Mesodermal cell (in vitro differentiated cells): ENCODE results near the gene EPHB6.

ENCODE experiments used
- H3K27ac ChIP-seq: 2 replicates; pipeline ENCODE4 v1.7.0; 2013; ENCODE audit warnings: mild to moderate bottlenecking, low read depth, low read length, moderate library complexity; ENCODE audit not compliant: severe bottlenecking
- H3K36me3 ChIP-seq: 2 replicates; pipeline ENCODE4 v1.7.1; 2013; ENCODE audit warnings: mild to moderate bottlenecking, low read length, moderate library complexity; ENCODE audit not compliant: control insufficient read depth, insufficient read depth
- H3K4me1 ChIP-seq: one replicate; pipeline ENCODE4 v1.7.1; 2013; ENCODE audit warnings: mild to moderate bottlenecking, low read length; ENCODE audit not compliant: insufficient read depth, control insufficient read depth, poor library complexity, severe bottlenecking
- H3K4me3 ChIP-seq: 2 replicates; pipeline ENCODE4 v1.7.0; 2013; ENCODE audit warnings: low read length, control low read depth, mild to moderate bottlenecking; ENCODE audit not compliant: insufficient read depth, poor library complexity, severe bottlenecking; ENCODE audit errors: extremely low read depth
- H3K9me3 ChIP-seq: 2 replicates; pipeline ENCODE4 v1.7.1; 2013; ENCODE audit warnings: mild to moderate bottlenecking, low read length, moderate library complexity; ENCODE audit not compliant: control insufficient read depth
- WGBS, 2 experiments: methylation state at CpG; one replicate each; pipeline ENCODE4 v1.1.5; 2013; ENCODE audit warnings: missing lambda C conversion rate in 2 of 2; ENCODE audit not compliant: insufficient coverage in 2 of 2; 5-methylcytosine and 5-hydroxymethylcytosine counted together

EPHB6 gene

DNA sequence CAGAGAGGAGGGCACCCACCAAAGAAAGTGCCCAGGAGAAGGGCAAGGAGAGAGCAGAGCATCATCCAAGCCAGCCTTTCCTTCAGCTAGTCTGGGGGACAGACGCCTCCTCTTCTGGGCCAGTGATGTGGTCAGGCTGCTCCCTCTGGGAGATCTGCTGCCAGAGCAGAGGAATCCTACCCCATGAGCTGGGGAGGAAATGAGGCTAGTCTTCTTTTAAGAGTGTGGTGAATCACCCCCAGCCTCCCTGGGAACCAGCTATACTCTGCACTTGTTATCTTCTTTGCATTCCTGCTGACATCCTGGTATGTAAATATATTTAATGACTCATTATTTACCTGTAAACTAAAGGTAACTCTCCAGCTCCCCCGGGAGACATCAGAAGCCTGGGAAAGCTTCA lies 41.6 kb upstream of the EPHB6 start:
- H3K4me1 ChIP-seq = peaks cover 29% of the 10 kb centered on the region
- 40% methylated on average over 1 of the region's 2 CpGs; no CpG with 5 or more reads in 1 of the 2 experiments for WGBS, 2 experiments
- peak overlapping the region; percentile 87 for H3K27ac ChIP-seq
- H3K36me3 ChIP-seq = no peaks in the 10 kb centered on the region
- H3K9me3 ChIP-seq = no peaks in the 10 kb centered on the region
- no peak overlapping the region for H3K4me3 ChIP-seq

DNA sequence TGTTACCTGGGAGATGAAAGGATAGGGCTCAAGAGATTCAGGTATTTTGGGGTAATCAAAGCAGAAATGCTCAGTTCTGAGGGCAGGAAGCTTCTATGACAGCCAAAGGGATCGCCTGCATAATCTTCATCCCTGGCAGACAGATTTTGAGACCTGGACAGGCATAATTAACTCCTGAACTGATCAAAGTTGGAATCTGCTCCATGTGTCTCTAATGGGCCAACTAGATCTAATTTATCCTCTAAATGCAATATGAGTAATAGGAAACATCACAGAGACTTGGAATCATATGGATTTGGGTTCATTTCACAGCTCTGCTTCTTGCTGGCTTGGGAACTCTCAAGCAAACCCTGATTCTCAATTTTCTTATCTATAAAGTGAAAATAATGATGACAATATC lies 41.2 kb upstream of the EPHB6 start:
- Histone ChIP-seq H3K4me1 (peaks cover 26% of the 10 kb centered on the region), H3K9me3 (no peaks in the 10 kb centered on the region), H3K4me3 (no peak overlapping the region), H3K36me3 (no peaks in the 10 kb centered on the region), H3K27ac (peak overlapping the region; percentile 37)
- WGBS, 2 experiments = 75 to 78% methylated on average over 1 of the region's 1 CpG

DNA sequence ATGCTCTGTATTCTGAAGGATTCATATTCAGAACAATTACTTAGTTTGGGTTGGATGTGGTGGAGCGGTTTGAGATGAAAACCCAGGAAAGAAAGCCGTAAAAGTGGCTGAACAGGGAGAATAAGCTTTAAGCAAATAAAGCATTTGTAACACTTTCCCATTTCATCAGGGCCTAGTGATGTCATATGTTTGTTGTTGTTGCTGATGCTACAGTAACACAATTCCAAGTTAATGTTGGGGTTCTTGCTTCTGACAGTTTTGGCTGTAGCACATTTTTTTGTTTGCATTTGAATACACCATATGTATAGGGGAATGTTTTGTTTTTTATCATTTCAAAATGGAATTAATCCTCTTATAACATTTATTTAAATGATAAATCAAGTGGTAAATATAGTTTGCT lies 40.4 kb upstream of the EPHB6 start:
- no CpG with 5 or more reads among the region's 2 CpGs for WGBS, 2 experiments

DNA sequence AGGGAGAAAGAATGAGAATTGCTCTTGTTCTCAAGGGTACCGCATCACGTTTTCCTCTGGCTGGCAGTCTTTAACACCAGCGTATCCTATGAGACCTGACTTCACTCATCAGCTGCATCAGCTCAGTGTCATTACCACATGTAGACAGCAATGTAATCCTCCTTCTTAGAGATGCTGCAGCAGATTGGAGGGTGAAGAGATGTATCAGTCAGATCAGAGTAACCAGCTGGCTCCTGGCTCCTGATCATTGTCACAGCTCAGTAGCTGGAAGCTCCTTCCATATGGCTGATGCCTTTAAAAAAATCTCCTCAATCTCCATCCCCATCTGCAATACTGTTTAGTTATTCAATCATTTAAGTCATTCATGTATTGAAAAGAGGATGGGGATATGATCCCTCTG lies 39.7 kb upstream of the EPHB6 start:
- Histone ChIP-seq H3K27ac (no peak overlapping the region), H3K4me3 (no peak overlapping the region), H3K4me1 (peaks cover 18% of the 10 kb centered on the region), H3K9me3 (no peaks in the 10 kb centered on the region), H3K36me3 (no peaks in the 10 kb centered on the region)
- WGBS, 2 experiments = 80% methylated on average over 1 of the region's 3 CpGs; no CpG with 5 or more reads in 1 of the 2 experiments

More for the DNA sequence above, 40.4 kb upstream of the EPHB6 start:
- peaks cover 22% of the 10 kb centered on the region for H3K4me1 ChIP-seq
- no peaks in the 10 kb centered on the region for H3K9me3 ChIP-seq
- H3K4me3 ChIP-seq = no peak overlapping the region
- H3K27ac ChIP-seq = no peak overlapping the region
- no peaks in the 10 kb centered on the region for H3K36me3 ChIP-seq

DNA sequence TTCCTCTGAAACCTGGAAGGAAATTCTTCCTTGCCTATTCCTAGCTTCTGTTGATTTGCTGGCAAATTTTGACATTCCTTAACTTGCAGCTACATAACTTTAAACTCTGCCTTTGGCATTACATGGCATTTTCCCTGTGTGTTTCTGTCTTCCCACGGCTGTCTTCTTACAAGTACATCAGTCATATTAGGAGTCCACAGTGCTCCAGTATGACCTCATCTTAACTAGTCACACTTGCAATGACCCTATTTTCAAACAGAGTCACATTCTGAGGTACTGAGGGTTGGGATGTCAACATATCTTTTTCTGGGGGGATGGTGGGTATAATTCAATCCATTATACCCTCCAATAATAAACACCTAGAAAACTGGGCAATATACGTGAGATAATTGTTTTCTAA lies 37.4 kb upstream of the EPHB6 start:
- 80 to 81% methylated on average over 1 to 2 of the region's 2 CpGs for WGBS, 2 experiments
- no peaks in the 10 kb centered on the region for H3K36me3 ChIP-seq
- no peak overlapping the region for H3K27ac ChIP-seq
- H3K9me3 ChIP-seq = no peaks in the 10 kb centered on the region
- no peak overlapping the region for H3K4me3 ChIP-seq
- H3K4me1 ChIP-seq = peaks cover 10% of the 10 kb centered on the region

DNA sequence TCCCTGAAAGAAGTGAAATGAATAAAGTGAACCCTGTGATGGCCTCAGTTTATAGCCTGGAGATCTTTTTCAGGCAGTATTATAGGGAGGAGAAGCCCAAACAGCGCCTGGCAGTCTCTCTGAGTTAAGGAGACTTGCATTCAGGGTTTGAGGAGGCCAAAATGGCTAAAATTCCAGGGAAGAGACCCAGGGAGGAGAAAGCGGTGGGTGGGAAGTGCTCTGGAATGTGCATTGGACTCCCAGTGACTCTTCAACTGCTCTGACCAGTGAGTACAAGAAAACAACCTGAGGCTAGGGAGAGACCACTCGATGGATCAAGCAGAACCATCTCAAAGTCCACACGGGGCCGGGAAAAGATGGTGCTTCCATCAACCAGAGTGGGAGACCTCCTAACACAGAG lies 35.3 kb upstream of the EPHB6 start:
- Histone ChIP-seq H3K9me3 (peaks cover 3% of the 10 kb centered on the region), H3K4me3 (no peak overlapping the region), H3K36me3 (no peaks in the 10 kb centered on the region), H3K4me1 (no peaks in the 10 kb centered on the region), H3K27ac (no peak overlapping the region)
- WGBS, 2 experiments = 85 to 91% methylated on average over 5 of the region's 5 CpGs

DNA sequence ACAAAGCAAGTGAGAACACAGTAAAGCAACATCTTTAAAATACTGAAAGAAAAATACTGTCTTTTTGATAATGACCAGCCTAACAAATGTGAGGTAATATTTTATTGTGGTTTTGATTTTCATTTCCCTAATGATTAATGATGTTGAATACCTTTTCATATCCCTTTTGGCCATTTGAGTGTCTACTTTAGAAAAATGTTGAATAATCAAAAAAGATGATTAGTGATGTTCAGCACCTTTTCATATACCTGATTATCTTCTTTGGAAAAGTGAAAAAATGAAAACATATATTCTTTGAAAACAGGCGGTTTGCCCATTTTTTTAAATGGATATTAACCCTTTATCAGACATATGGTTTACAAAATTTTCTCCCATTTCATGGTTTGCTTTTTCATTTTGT lies 32.2 kb upstream of the EPHB6 start:
- peaks cover 9% of the 10 kb centered on the region for H3K9me3 ChIP-seq
- H3K27ac ChIP-seq = no peak overlapping the region
- no peaks in the 10 kb centered on the region for H3K36me3 ChIP-seq
- no CpG with 5 or more reads among the region's 1 CpG for WGBS, 2 experiments
- H3K4me1 ChIP-seq = no peaks in the 10 kb centered on the region
- no peak overlapping the region for H3K4me3 ChIP-seq

DNA sequence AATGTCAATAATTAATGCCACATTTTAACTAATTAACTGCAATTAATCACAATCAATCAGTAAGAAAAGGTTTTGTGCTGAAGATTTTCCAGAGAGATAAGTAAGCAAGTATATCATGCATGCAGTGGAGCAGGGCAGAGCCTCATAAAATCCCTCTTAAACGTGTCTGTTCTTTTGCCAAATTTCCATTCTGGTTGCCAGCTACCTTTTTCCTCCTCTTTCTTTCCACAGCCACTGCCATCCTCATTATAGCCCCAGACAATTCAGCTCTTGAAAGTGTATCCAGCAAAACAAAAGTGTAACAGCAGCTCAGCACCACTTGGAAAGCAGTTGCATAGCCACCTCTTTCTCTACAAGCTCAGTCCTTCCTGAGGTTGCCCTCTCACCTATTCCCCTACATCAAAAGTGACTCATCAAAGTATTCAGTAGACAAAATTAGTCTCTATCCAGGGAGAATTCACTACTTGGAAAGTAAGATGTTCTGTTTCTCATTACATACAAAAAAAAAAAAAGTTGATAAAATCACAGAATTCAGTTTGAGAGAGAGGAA lies 26.9 kb upstream of the EPHB6 start:
- Histone ChIP-seq H3K4me1 (peaks cover 2% of the 10 kb centered on the region), H3K4me3 (no peak overlapping the region), H3K27ac (no peak overlapping the region), H3K9me3 (peaks cover 9% of the 10 kb centered on the region), H3K36me3 (no peaks in the 10 kb centered on the region)
- 50 to 83% methylated on average over 1 of the region's 1 CpG for WGBS, 2 experiments

DNA sequence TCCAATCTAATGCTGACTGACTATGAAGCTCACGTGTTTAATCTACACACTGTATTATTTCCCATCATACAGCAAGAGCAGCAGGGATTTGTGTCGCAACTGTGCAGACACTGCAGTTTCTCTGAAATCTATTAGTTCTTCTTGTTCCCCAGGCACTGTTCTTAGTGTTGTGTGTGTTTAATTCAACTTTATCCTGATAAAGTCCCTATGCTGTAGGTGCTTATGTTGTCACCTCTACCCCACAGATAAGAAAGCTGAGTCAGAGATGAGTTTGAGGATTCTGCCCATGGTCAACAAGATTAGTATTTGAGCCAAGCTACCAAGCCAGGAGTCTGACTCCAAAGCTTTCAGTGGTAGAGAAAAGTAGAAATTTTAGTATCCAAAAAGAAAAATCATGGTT lies 22.5 kb upstream of the EPHB6 start:
- 92 to 100% methylated on average over 1 to 2 of the region's 2 CpGs for WGBS, 2 experiments
- no peak overlapping the region for H3K4me3 ChIP-seq
- H3K9me3 ChIP-seq = no peaks in the 10 kb centered on the region
- H3K27ac ChIP-seq = no peak overlapping the region
- peaks cover 5% of the 10 kb centered on the region for H3K4me1 ChIP-seq
- no peaks in the 10 kb centered on the region for H3K36me3 ChIP-seq

DNA sequence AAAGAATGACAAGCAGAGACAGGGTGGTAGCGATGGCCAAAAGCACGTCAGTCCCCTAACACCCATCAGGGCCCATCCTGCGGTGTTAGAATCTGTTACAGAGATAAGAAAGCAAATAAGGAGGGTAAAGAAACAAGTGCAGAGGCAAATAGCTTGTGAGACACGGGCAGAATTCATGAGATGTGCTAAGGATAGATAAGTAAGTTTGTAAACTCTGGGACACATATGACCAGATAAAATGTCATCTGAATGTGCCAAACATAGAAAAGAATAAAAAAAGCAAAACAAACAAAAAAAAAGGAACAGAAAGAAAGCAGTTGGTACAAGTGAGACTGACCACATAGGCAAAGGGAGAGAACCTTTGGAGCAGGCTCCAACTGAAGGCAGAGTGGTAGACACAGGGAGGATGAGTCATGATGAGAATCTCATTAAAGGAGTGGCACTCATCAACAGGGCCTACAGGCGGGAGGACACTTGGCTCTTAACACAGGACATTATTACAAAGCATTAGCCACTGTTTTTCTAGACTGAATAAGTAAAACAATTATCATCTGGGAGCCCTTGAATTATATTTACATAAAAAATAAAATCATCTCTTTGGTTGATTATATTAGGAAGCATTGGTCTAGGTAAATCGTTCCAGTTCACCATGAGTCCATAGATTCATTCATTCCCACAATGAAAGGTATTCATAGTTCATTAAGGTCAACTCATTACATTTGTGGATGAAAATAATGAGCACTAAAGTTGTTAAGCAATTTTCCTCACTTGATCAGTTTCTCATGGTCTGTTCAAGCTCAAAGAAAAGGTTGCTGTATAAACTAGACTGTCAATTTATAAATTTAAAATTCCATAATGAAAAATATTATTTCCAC lies 21.5 kb upstream of the EPHB6 start:
- no peaks in the 10 kb centered on the region for H3K9me3 ChIP-seq
- no peak overlapping the region for H3K27ac ChIP-seq
- 60 to 100% methylated on average over 1 of the region's 6 CpGs for WGBS, 2 experiments
- H3K4me1 ChIP-seq = peaks cover 5% of the 10 kb centered on the region
- H3K4me3 ChIP-seq = no peak overlapping the region
- no peaks in the 10 kb centered on the region for H3K36me3 ChIP-seq

DNA sequence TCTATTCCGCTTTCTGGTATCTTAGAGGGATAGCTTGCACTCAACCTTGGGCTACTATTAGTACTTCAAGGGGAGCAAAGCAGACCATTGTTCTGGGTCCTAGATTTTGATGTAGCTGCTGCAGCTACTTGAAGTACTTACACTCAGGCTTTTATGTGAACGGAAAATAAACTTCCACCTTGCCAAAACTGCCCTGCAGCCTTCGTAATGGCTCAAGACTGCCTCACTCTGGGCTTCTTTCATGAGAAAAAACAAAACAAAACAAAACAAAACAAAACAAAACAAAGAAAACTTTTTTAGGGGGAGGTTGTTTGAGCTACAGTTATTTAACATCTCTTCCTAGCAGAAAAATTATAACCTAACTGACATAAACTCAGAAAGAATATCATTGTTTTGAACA lies 19.4 kb upstream of the EPHB6 start:
- no peaks in the 10 kb centered on the region for H3K9me3 ChIP-seq
- no peaks in the 10 kb centered on the region for H3K36me3 ChIP-seq
- WGBS, 2 experiments = no CpG with 5 or more reads among the region's 3 CpGs
- H3K4me3 ChIP-seq = no peak overlapping the region
- H3K4me1 ChIP-seq = peaks cover 10% of the 10 kb centered on the region
- no peak overlapping the region for H3K27ac ChIP-seq
